Inflammatory macrophage treated with lipopolysaccharide for 1 hour (primary cell): Measurements from ENCODE around the gene EP400.
"Not testable (repeated sequence)": the region's sequence is repeated elsewhere in the genome, so short reads cannot be mapped to it uniquely, and the experiment has no call there.

ENCODE experiments used
- DNase-seq, 2 donors: peaks; one replicate each; pipeline ENCODE4 v3.0.0-alpha.2; 2020 to 2022

Gene EP400

DNA sequence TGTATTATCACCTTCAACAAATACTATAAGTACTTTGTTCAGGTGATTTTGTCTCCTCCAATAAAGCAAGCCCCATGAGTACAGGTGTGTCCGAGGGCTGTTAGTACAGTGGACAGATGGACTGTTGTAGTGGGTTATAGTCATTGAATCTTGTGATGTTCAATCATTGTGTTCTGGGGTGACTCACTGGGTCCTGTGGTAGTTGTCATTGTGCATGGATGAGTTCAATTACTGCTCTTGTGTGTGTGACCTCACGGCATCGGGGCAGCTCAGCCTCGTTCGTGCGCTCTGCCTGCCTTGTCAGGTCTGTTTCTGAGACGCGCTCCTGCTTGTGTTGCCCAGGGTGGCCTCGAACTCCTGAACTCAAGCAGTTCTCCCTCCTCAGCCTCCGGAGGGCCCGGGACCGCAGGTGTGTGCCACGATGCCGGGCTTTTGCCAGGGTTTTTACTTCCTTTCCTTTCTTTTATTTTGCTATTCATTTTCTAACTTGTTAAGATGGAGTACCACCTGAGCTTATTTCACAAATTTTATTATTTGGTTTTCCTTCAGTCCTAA, 122.2 kb downstream of the EP400 start:
- DNase-seq = no peak

- no peak for DNase-seq
Measured at GRCh38 chr12:132074216-132074615, 124.5 kb downstream of the EP400 start.

- DNase-seq = no peak
Measured at GRCh38 chr12:132075026-132075713, 125.4 kb downstream of the EP400 start.

GRCh38 chr12:132075714-132076553, 126.2 kb downstream of the EP400 start:
- DNase-seq = no peak

GRCh38 chr12:132076711-132077110, 127.0 kb downstream of the EP400 start:
- DNase-seq = no peak

GRCh38 chr12:132077322-132078100, 127.8 kb downstream of the EP400 start:
- no peak for DNase-seq

DNA sequence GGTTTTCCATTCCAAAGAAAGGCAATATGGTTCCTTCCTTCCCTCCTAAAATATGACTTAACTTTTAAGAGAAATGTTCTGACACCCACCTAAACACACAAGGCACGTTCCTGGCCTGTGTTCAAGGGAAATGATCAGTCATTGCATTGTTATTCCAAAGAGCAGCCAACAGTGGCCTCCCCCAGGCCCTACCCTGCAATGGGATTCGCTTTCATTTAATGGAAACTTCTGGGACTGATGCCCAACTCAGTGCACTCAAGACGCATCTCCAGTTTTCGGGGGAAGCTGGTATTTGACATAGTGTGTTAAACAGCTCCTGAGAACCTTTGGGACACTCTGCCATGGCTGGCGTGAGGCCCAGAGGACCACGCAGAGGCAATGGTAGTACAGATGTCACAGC, 128.4 kb downstream of the EP400 start:
- DNase-seq = no peak

DNA sequence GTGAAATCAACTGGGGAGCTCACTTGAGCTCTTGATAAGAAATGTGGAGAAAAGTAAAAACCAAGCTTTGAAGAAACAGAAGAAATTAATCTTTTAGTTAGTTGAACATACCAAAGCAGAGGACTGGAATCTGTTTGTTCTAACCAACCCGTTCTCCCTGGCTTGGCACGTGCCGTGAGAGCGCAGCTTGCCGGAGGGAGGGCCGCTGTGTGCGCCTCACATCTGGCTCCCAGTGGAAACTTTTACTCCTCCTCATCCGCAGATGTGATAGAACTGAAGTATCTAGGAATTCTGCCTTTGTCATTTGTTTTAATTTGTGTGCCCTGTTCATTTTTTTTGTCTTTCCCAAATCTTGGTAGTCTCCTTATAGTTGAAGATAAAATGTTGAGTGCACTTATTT, 129.5 kb downstream of the EP400 start:
- no peak for DNase-seq

DNA sequence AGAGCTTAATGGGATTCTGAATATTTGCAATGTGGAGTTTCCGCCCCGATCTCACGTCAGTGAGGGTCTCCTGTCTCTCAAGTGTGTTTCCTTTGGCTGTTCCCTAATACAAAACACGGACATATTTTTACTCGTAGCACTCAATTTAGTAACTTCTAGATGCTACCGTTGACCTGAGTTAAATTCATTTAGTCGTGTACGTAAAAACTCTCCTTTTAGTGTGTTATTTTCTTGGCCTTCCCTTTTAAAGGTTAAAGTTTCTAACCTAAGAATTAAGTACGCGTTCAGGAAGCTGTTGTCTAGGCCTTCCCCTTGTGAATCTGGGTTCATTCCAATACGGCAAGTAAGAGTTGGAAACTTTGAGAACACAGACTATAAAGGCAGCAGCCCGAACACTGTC, 130.0 kb downstream of the EP400 start:
- no peak for DNase-seq

DNA sequence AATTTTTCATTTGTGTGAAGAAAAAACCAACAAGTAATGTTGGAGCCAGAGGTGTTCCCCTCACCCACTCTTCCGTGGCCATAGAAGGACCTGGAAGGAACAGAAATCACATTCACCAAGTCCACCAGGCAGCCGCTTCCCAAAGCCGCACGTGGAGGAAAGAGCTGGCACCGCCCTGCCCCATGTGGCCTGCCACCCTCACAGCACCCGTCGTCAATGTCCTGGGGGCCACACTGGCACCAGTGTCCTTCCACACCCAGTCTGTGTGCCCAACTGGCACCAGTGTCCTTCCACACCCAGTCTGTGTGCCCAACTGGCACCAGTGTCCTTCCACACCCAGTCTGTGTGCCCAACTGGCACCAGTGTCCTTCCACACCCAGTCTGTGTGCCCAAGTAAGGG, 130.8 kb downstream of the EP400 start:
- not testable (repeated sequence) for DNase-seq

DNA sequence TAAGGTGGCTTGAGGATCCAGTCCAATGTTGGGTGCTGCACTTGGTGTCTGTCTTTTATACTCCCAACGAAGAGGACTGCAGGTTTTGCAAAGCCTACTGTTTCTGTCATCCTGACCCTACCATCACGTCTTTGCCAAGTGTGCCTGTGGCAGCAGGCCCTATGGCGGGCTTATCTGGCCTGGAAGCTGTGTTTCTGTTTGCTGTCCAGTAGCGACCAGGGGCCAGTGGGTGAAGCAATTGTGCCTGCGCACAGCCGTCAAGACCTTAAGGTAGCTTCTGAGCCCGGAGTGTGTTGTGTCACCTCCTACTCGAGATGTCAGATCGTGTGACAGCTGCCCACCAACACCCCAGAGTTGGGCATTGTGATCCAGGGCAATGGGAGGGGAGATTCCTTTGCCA, 131.7 kb downstream of the EP400 start:
- no peak for DNase-seq

DNA sequence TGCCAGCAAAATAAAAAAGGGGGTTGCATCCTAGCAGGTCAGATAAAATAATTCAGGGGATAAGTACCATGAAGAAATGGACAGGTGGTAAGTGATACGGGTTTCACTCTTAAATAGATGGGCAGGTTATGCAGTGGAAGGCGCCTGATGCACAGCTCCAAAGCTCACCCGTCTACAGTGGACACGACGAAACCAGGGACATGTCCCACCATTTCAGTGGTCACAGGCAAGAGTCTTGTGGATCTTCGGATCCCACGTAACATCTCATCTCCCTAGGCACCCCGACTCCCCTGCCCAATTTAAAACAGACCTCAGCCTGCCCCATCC, 133.8 kb downstream of the EP400 start:
- DNase-seq = no peak

DNA sequence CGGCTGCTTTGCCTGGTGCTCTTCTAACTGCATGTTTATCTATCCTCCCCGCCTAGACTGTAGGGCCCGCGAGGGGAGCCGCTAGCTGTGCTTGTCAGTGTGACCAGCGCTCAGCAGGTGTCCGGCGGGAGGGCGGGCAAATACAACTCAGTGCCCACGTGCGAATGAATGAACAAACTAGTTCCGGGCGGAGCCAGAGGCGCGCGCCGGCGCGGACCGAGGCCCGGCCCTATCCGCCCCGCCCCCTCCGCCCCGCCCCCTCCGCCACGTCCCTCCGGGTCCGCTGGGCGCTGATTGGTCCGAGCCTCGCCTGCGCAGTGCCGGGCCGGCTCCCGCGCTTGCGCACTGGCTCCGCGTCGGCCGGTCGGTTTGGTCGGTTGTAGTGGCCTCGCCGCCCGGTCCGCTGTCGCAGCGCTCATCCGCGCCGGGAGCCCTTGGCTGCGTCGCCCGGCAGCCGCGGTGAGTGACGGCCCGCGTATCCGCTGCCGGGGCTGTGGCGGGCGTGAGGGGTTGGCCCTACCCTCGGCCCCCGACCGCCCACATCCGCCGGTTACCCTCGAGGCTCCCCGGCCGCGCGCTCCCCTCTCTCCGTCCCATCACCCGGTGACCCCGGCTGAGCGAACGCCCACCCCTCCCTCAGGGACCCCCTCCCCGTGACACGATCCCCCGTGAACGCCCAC, 134.3 kb downstream of the EP400 start:
- peak; percentile 87 to 91 for DNase-seq

DNA sequence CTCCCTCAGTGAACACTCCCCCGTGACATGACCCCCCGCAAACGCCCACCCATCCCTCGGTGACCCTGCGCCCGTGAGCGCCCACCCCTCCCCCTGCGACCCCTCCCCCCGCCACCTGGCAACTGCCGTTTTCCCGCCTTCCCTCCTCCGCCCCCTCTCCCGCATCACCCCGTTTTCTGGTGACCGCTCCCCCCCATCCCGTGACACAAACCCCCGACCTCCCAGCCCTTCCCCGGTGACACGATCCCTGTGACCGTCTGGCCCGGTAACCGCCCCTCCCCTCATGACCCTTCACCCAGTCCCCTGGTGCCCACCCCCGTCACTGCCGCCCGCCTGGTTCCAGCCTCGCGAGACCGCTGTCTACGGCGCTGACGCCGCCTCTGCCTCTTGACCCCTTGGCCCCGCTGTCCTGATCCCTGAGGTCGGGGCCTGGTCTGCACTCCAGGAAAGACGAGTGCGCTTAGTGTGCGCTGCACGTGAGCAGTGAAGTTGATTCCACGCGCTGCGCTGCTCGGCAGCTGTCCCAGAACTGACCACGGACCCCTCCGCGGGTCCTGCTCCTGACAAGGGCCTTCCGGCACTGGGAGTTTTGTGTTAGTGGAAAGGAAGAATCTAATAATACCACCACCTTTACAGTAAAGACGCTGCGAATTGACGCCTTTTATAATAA, 135.0 kb downstream of the EP400 start:
- peak; percentile 49 to 61 for DNase-seq

GRCh38 chr12:132085291-132085635, 135.5 kb downstream of the EP400 start:
- no peak for DNase-seq

- peak in 1 of 2 donors; percentile 5 for DNase-seq
Measured at GRCh38 chr12:132089407-132089910, 139.7 kb downstream of the EP400 start.

DNA sequence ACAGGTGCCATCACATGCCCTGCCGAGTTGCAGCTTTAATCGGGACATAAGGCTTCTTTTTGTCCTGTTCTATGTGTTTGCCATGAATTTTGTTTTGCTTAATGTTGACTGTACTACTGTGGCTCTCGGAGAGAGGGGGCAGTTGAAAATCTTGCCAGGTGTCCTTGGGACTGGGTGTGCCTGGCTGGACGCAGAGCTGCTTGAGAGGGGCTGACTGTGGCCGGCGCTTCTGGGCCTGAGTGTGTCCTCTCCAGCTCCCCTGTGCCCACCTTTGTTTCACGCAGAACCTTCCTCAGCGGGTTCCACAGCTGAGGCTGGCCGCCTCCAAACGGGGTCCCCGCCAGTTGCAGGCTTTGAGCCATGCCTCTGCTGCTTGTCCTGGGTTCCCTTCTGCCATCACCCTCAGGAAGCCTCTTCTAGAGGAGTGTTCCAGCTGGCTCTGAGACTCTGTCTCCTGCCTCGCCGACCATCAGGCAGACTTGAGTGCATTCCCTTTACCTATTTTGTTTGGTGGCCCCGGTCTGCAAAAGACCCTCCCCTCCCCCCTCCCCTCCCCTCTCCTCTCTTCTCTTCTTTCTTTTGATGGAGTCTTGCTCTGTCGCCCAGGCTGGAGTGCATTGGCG, 144.6 kb downstream of the EP400 start:
- no peak for DNase-seq

GRCh38 chr12:132095520-132096409, 146.0 kb downstream of the EP400 start:
- DNase-seq = no peak

GRCh38 chr12:132099739-132100138, 150.0 kb downstream of the EP400 start:
- DNase-seq = no peak

DNA sequence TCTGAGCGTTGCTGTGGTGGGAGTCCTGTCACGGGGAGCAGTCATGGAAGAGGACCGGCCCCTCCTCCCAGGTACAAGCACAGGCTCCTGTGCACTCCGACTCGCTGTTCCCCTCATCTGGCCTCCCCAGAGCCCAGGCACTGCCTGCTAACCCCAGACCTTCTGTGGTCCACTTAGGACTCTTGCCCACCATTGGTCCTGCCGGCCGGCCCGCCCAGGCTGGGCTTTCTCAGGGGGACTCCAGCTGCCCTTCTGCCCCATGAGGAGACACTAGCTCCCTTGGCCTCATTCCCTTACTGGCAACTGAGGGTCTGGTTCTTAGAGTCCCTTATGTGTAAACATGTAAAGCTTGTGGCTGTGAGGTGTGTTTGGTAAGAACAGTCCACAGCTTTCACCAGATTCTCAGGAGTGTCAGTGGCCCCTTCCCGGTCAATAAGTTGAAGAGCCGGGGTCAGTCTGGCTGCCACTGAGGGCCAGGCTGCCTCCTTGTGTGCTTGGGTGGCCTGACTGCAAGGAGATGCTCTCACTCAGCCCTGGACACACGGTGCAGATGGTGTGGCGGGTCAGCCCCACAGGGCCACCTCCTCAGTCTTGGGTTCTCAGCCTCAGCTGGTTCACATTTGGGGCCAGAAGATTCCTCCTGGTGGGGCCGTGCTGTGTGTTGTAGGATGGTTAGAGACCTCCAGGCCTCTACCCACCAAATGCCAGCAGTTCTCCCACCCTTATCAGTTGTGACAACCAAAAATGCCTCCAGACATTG, 150.7 kb downstream of the EP400 start:
- DNase-seq = no peak
